Smooth muscle cell (in vitro differentiated cells): Measurements from ENCODE around the gene KCNK15. TPM values are rescaled to one million over a fixed set of nuclear protein-coding genes. Genes with fewer than 3 reads are reported as not detected.

Source experiments
- DNase-seq: peaks from one replicate; lab custom pipeline; 2025; ENCODE audit not compliant: unreplicated experiment; lab: John Stamatoyannopoulos, UW
- H2AFZ ChIP-seq: fragments of 200-600 bp; sonication (generic); 2 replicates; pipeline ENCODE4 v1.6.0; 2016; ENCODE audit warnings: antibody characterized with exemption, low read depth, mild to moderate bottlenecking
- H3F3A ChIP-seq: fragments of 200-600 bp; sonication (generic); 2 replicates; pipeline ENCODE4 v1.6.0; 2017; ENCODE audit warnings: antibody characterized with exemption, low read depth
- H3K27ac ChIP-seq: fragments of 200-600 bp; sonication (generic); 2 replicates; pipeline ENCODE4 v1.5.1; 2016; ENCODE audit warnings: low read depth, mild to moderate bottlenecking
- H3K27me3 ChIP-seq: fragments of 200-600 bp; sonication (generic); 2 replicates; pipeline ENCODE4 v1.6.1; 2016; ENCODE audit warnings: low read depth, mild to moderate bottlenecking
- H3K36me3 ChIP-seq: fragments of 200-600 bp; sonication (generic); 2 replicates; pipeline ENCODE4 v1.5.1; 2016; ENCODE audit warnings: low read depth
- H3K4me1 ChIP-seq: fragments of 200-600 bp; sonication (generic); 2 replicates; pipeline ENCODE4 v1.5.1; 2016; ENCODE audit warnings: low read depth
- H3K4me2 ChIP-seq: fragments of 200-600 bp; sonication (generic); 2 replicates; pipeline ENCODE4 v1.6.0; 2016; ENCODE audit warnings: mild to moderate bottlenecking
- H3K4me3 ChIP-seq: fragments of 200-600 bp; sonication (generic); 2 replicates; pipeline ENCODE4 v1.5.1; 2016; ENCODE audit warnings: mild to moderate bottlenecking
- H3K79me2 ChIP-seq: fragments of 200-600 bp; sonication (generic); 2 replicates; pipeline ENCODE4 v1.6.0; 2016; ENCODE audit warnings: low read depth, mild to moderate bottlenecking
- H3K9ac ChIP-seq: fragments of 200-600 bp; sonication (generic); 2 replicates; pipeline ENCODE4 v1.6.0; 2016; ENCODE audit warnings: low read depth
- H3K9me3 ChIP-seq: fragments of 200-600 bp; sonication (generic); replicated peaks from 2 replicates; pipeline ENCODE4 v1.5.1; 2016; ENCODE audit warnings: low read depth
- H4K20me1 ChIP-seq: fragments of 200-600 bp; sonication (generic); 2 replicates; pipeline ENCODE4 v1.6.0; 2016; ENCODE audit warnings: low read depth
- WGBS: methylation state at CpG from one replicate; pipeline ENCODE4 v1.1.7; 2016; ENCODE audit warnings: low lambda C conversion rate; 5-methylcytosine and 5-hydroxymethylcytosine counted together
- polyA plus RNA-seq: library from polyadenylated mRNA; unstranded; fragments of >200 nt; fragmentation: Nextera tagmentation; extraction: Ambion mirVana; gene quantifications from 2 replicates; pipeline ENCODE4 v1.2.1, GENCODE V29; 2016
- total RNA-seq: library from RNA; depleted of rRNA; stranded (reverse); fragments of >200 nt; gene quantifications from 2 replicates; pipeline ENCODE4 v1.2.3, GENCODE V29; 2014
- TF ChIP-seq, protein P1 (sequence below): fragments of 200-600 bp; sonication (generic); IDR thresholded peaks from 2 replicates; pipeline ENCODE4 v1.5.1; 2017; ENCODE audit warnings: borderline replicate concordance, mild to moderate bottlenecking, antibody characterized with exemption; ENCODE audit not compliant: insufficient read depth, poor library complexity, severe bottlenecking

KCNK15 gene
- total and polyA plus RNA-seq, 2 experiments from 2014 or later = 0.06 to 0.54 TPM

DNA sequence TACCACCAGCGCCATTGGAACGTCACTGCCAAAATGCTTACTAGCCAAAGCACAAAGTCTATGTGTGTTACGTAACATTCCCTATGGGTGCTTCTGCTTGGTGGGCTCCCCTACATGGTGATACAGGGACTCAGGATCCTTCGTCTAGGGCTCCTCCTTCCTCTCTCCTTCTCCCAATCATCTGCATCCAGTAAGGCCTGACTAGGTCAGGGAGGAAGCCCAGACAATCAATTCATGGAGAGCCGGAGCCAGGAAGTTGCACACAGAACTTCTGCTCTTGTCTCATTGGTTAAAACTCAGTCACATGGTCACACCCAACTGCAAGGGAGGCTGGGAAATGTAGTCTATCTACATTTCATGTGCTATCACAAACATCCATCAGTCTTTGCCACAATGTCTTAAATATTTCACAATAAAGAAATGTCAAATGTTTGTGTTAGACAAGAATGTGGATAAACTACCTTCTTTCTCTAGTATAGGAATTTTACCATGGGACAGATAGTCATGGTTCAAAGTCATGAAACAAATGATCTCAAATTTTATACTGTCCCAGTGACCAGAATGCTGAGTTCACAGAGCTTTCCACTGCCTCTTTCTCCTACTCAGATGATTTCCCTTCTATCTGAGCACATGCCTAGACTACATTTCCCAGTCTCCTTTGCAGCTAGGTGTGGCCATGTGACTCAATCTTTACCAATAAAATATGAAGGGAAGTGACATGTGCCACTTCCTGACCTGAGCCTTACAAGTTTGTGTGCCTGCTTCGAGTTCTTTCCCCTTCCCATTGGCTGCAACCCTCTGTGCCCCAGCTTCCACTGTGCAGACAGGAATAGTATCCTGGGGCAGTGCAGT, 9.3 kb upstream of the KCNK15 start:
- Histone ChIP-seq H3K79me2 (no peaks in the 10 kb centered on the region), H3K27ac (no peak overlapping the region), H3K9ac (no peak overlapping the region), H3K36me3 (no peaks in the 10 kb centered on the region), H3K27me3 (peaks cover 5% of the 10 kb centered on the region), H3K4me3 (no peak overlapping the region), H3F3A (no peaks in the 10 kb centered on the region), H4K20me1 (no peaks in the 10 kb centered on the region), H3K4me1 (no peaks in the 10 kb centered on the region), H3K4me2 (no peak overlapping the region), H3K9me3 (no peaks in the 10 kb centered on the region), H2AFZ (no peak overlapping the region)
- no peak for DNase-seq
- 71% methylated on average over 6 of the region's 6 CpGs for WGBS
- TF ChIP-seq, protein P1, sequence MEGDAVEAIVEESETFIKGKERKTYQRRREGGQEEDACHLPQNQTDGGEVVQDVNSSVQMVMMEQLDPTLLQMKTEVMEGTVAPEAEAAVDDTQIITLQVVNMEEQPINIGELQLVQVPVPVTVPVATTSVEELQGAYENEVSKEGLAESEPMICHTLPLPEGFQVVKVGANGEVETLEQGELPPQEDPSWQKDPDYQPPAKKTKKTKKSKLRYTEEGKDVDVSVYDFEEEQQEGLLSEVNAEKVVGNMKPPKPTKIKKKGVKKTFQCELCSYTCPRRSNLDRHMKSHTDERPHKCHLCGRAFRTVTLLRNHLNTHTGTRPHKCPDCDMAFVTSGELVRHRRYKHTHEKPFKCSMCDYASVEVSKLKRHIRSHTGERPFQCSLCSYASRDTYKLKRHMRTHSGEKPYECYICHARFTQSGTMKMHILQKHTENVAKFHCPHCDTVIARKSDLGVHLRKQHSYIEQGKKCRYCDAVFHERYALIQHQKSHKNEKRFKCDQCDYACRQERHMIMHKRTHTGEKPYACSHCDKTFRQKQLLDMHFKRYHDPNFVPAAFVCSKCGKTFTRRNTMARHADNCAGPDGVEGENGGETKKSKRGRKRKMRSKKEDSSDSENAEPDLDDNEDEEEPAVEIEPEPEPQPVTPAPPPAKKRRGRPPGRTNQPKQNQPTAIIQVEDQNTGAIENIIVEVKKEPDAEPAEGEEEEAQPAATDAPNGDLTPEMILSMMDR = no peak

DNA sequence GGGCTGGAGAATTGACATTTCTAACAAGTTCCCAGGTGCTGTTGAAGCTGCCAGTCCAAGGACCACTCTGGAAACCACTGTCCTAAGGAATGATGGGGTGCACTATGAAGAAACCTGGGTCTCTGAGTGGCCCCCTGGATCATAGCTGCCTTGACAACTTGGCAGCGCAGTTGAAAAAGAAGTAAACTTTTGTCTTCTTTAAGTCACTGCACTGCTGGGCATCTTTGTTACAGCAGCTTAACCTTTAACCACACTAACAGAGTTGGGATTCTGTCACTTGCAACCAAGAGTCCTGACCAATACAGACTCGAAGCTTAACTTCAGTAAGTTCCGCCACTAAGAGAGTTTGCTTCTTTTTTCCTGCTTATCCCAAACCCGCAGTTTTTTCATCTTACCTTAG, 8.5 kb upstream of the KCNK15 start:
- Histone ChIP-seq H3K4me3 (no peak overlapping the region), H3K79me2 (no peaks in the 10 kb centered on the region), H3K9ac (no peak overlapping the region), H2AFZ (no peak overlapping the region), H3K27ac (no peak overlapping the region), H3K27me3 (peaks cover 9% of the 10 kb centered on the region), H3F3A (no peaks in the 10 kb centered on the region), H3K36me3 (no peaks in the 10 kb centered on the region), H4K20me1 (no peaks in the 10 kb centered on the region), H3K9me3 (no peaks in the 10 kb centered on the region), H3K4me2 (no peak overlapping the region), H3K4me1 (no peaks in the 10 kb centered on the region)
- TF ChIP-seq, protein P1 = no peak
- DNase-seq = no peak
- over 99% methylated on average over 4 of the region's 4 CpGs for WGBS

DNA sequence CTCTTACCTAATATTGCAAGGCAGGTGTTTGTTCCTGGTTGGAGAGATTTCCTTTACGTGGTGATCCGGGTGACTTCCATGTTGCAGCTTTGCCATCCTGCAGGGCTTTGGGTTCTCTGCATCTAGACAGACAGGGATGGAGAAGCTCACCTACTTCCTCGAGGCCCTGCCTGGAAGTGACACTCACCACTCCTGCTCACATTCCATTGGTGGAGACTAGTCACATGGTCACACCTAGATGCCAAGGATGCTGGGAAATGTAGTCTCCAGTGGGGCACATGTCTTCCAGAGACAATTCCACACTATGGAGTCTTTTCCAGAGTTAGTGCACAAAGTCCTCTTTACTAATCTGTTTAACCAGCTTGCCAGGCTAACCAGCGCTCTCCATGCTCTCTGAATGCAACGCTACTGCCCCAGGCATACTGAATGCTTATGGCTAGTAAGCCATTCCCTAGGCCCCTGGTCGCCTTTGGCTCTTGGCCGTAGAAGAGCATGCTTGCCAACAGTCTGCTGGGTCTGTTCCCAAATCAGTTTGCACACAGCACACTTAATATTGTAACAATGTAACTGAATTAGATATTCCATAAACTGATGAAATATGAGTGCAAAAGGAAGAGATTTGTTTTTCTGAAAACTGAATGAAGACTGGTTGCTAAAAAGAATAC, 6.7 kb upstream of the KCNK15 start:
- 88% methylated on average over 7 of the region's 7 CpGs for WGBS
- no peak for DNase-seq

More for the DNA sequence above, 6.7 kb upstream of the KCNK15 start:
- no peaks in the 10 kb centered on the region for H3F3A ChIP-seq
- no peak overlapping the region for H3K4me2 ChIP-seq
- H3K36me3 ChIP-seq = no peaks in the 10 kb centered on the region
- no peaks in the 10 kb centered on the region for H3K4me1 ChIP-seq
- peaks cover 9% of the 10 kb centered on the region for H3K27me3 ChIP-seq
- H3K79me2 ChIP-seq = no peaks in the 10 kb centered on the region
- TF ChIP-seq, protein P1 = no peak
- H4K20me1 ChIP-seq = no peaks in the 10 kb centered on the region
- no peak overlapping the region for H2AFZ ChIP-seq
- no peak overlapping the region for H3K4me3 ChIP-seq
- no peak overlapping the region for H3K9ac ChIP-seq
- H3K27ac ChIP-seq = no peak overlapping the region
- H3K9me3 ChIP-seq = no peaks in the 10 kb centered on the region
